Esophagus squamous epithelium (tissue), 5 donors: ENCODE data around the gene HAVCR2. TPM values are rescaled to one million over a fixed set of nuclear protein-coding genes. Genes with fewer than 3 reads are reported as not detected.

ENCODE experiments used
- DNase-seq: peaks from one replicate; lab custom pipeline; 2025; lab: John Stamatoyannopoulos, UW
- H3K27ac ChIP-seq, 4 donors: fragments of 200-600 bp; sonication (generic); one replicate each; pipeline ENCODE4 v1.5.1; 2016 to 2019; ENCODE audit warnings: mild to moderate bottlenecking in 1 of 4
- H3K27me3 ChIP-seq, 4 donors: fragments of 200-600 bp; sonication (generic); 1 replicate in 3 of 4; 2 replicates in 1 of 4; pipeline versions ENCODE4 v1.5.1 to v1.6.0; 2017 to 2021; ENCODE audit warnings: antibody characterized with exemption in 1 of 4
- H3K36me3 ChIP-seq, 3 donors: fragments of 200-600 bp; sonication (generic); one replicate each; pipeline ENCODE4 v1.5.1; 2016 to 2019
- H3K4me1 ChIP-seq, 3 donors: fragments of 200-600 bp; sonication (generic); one replicate each; pipeline ENCODE4 v1.5.1; 2017 to 2019
- H3K4me3 ChIP-seq, 4 donors: fragments of 200-600 bp; sonication (generic); 1 replicate in 3 of 4; 2 replicates in 1 of 4; pipeline ENCODE4 v1.5.1; 2016 to 2019; ENCODE audit warnings: mild to moderate bottlenecking in 2 of 4, moderate library complexity in 1 of 4
- H3K9me3 ChIP-seq, 3 donors: fragments of 200-600 bp; sonication (generic); one replicate each; pipeline ENCODE4 v1.5.1; 2016 to 2019
- POLR2A ChIP-seq, 4 donors: fragments of 450-650 bp; IDR thresholded peaks; one replicate each; pipeline ENCODE4 v1.6.1; 2017; ENCODE audit warnings: antibody characterized with exemption in 4 of 4, mild to moderate bottlenecking in 4 of 4, moderate library complexity in 3 of 4
- WGBS, 2 donors: methylation state at CpG; one replicate each; pipeline ENCODE4 v1.1.5; 2018; 5-methylcytosine and 5-hydroxymethylcytosine counted together
- intact Hi-C: fragments of 100-400 bp; cut with DNase I; formaldehyde crosslinking; loops from one replicate; pipeline ENCODE4 v1.15.0; 2022
- total RNA-seq, 4 donors: library from RNA; depleted of rRNA; stranded (reverse); fragments of >200 nt; gene quantifications; one replicate each; pipeline ENCODE4 v1.1.0, GENCODE V29; 2016
- TF ChIP-seq, protein P1 (sequence below), 6 experiments: fragments of 450-650 bp in 4 of 6; fragments of 200-600 bp in 2 of 6; sonication (generic) in 2 of 6; IDR thresholded peaks; one replicate each; pipeline ENCODE4 v1.5.1; 2016 to 2019; ENCODE audit warnings: antibody characterized with exemption in 6 of 6, mild to moderate bottlenecking in 4 of 6, moderate library complexity in 4 of 6
- donor health status: DM: yes; HTN: yes; CAD: no.

The HAVCR2 gene
- total RNA-seq, 4 donors from 2014 or later: 0.45 to 5.3 (median 3.5) TPM

- H3K36me3 ChIP-seq: no peaks in the 10 kb centered on the region
- intact Hi-C loops: no loop called here
- no peaks in the 10 kb centered on the region for H3K27me3 ChIP-seq
- no peak overlapping the region for H3K27ac ChIP-seq
- H3K4me1 ChIP-seq: no peaks in the 10 kb centered on the region
- no peaks in the 10 kb centered on the region for H3K9me3 ChIP-seq
- no peak overlapping the region for H3K4me3 ChIP-seq
- TF ChIP-seq, protein P1, sequence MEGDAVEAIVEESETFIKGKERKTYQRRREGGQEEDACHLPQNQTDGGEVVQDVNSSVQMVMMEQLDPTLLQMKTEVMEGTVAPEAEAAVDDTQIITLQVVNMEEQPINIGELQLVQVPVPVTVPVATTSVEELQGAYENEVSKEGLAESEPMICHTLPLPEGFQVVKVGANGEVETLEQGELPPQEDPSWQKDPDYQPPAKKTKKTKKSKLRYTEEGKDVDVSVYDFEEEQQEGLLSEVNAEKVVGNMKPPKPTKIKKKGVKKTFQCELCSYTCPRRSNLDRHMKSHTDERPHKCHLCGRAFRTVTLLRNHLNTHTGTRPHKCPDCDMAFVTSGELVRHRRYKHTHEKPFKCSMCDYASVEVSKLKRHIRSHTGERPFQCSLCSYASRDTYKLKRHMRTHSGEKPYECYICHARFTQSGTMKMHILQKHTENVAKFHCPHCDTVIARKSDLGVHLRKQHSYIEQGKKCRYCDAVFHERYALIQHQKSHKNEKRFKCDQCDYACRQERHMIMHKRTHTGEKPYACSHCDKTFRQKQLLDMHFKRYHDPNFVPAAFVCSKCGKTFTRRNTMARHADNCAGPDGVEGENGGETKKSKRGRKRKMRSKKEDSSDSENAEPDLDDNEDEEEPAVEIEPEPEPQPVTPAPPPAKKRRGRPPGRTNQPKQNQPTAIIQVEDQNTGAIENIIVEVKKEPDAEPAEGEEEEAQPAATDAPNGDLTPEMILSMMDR (IDR thresholded peaks at IDR 0.05): no peak
- no peak for TF ChIP-seq POLR2A (IDR thresholded peaks at IDR 0.05)
- DNase-seq: no peak
Measured at GRCh38 chr5:157115012-157115411, 6.2 kb upstream of the HAVCR2 start.

DNA sequence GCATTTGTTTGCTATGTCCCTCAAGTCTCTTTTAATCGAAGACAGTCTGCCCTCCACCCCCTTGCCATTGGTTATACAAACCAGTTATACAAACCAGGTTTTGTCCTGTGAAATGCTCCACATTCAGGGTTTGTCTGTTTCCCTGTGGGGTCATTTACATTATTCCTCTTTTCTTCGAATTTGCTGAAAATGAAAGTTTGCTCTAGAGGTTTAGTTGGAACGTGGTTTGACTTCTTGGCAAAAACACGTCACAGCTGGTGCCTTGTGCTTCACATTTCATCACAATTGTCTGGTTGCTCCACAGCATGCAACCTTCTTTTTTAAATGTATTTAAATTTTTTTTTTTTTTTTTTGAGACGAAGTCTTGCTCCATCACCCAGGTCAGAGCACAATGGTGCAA lies 4.2 kb upstream of the HAVCR2 start:
- TF ChIP-seq, protein P1 (IDR thresholded peaks at IDR 0.05): no peak
- TF ChIP-seq POLR2A (IDR thresholded peaks at IDR 0.05): no peak
- no peaks in the 10 kb centered on the region for H3K9me3 ChIP-seq
- WGBS, 2 donors: 32 to 36% methylated on average over 5 of the region's 5 CpGs
- H3K36me3 ChIP-seq: no peaks in the 10 kb centered on the region
- no peaks in the 10 kb centered on the region for H3K27me3 ChIP-seq
- no peak for DNase-seq
- peak overlapping the region in 1 of 4 donors; percentile 9 for H3K27ac ChIP-seq
- no peak overlapping the region for H3K4me3 ChIP-seq
- intact Hi-C loops: no loop called here
- H3K4me1 ChIP-seq: no peaks in the 10 kb centered on the region

GRCh38 chr5:157109744-157110143 lies 900 bp upstream of the HAVCR2 start:
- TF ChIP-seq POLR2A (IDR thresholded peaks at IDR 0.05): peak in 1 of 4 donors; percentile 11
- TF ChIP-seq, protein P1 (IDR thresholded peaks at IDR 0.05): no peak
- Histone ChIP-seq H3K4me1 (no peaks in the 10 kb centered on the region), H3K9me3 (no peaks in the 10 kb centered on the region), H3K27me3 (no peaks in the 10 kb centered on the region), H3K27ac (peak overlapping the region in 3 of 4 donors; percentile 44 to 75 (median 61)), H3K4me3 (no peak overlapping the region), H3K36me3 (no peaks in the 10 kb centered on the region)
- no peak for DNase-seq
- 29% methylated on average over 1 of the region's 1 CpG; no CpG with 5 or more reads in 1 of the 2 donors for WGBS, 2 donors
- intact Hi-C loops: no loop called here

- TF ChIP-seq POLR2A (IDR thresholded peaks at IDR 0.05): no peak
- TF ChIP-seq, protein P1 (IDR thresholded peaks at IDR 0.05): no peak
- Histone ChIP-seq H3K9me3 (no peaks in the 10 kb centered on the region), H3K36me3 (no peaks in the 10 kb centered on the region), H3K27ac (peak overlapping the region in 2 of 4 donors; percentile 75 to 79), H3K4me1 (no peaks in the 10 kb centered on the region), H3K4me3 (peak overlapping the region in 2 of 4 donors; percentile 9 to 18), H3K27me3 (no peaks in the 10 kb centered on the region)
- intact Hi-C loops: no loop called here
- 50 to 72% methylated on average over 3 of the region's 3 CpGs for WGBS, 2 donors
- no peak for DNase-seq
Measured at GRCh38 chr5:157107508-157107907, 1.3 kb downstream of the HAVCR2 start.

DNA sequence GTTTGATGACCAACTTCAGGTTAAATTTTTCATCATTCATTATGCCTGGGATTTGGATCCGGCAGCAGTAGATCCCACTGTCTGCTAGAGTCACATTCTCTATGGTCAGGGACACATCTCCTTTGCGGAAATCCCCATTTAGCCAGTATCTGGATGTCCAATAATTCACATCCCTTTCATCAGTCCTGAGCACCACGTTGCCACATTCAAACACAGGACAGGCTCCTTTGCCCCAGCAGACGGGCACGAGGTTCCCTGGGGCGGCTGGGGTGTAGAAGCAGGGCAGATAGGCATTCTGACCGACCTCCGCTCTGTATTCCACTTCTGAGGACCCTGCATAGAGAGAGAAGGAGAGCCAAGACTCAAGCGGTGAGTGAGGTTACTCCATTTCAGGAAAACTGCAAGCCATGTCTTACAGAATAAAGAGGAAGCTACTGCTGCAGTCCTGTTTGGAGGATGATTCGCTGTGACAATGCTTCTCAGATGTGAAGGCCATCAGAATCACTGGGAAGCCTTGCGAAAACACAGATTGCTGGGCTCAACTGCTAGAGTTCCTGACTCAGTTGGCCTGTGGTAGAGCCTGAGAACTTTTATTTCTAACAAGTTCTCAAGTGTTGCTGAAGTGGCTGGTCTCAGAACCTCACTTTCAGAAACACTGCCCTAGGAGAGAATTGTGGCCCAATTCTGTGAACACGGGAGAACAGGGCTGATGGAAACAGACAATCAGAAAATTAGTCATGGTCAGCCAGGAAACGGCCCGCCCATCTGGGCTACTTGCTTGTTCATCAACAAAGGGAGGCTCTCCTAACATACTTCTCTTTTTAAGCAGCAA lies 2.0 kb downstream of the HAVCR2 start:
- DNase-seq: no peak
- H3K4me3 ChIP-seq: peak overlapping the region in 2 of 4 donors; percentile 9 to 21
- no peaks in the 10 kb centered on the region for H3K27me3 ChIP-seq
- H3K4me1 ChIP-seq: no peaks in the 10 kb centered on the region
- H3K9me3 ChIP-seq: no peaks in the 10 kb centered on the region
- WGBS, 2 donors: 63 to 72% methylated on average over 9 to 14 of the region's 14 CpGs
- H3K36me3 ChIP-seq: no peaks in the 10 kb centered on the region
- intact Hi-C loops: no loop called here
- H3K27ac ChIP-seq: peak overlapping the region in 2 of 4 donors; percentile 75 to 79
- TF ChIP-seq POLR2A (IDR thresholded peaks at IDR 0.05): peak in 1 of 4 donors; percentile 6
- TF ChIP-seq, protein P1 (IDR thresholded peaks at IDR 0.05): no peak
